Measurements from ENCODE around the gene IQSEC1. TPM values are rescaled to one million over a fixed set of nuclear protein-coding genes. Genes with fewer than 3 reads are reported as not detected.

The IQSEC1 gene
- total RNA-seq, 1 donor from 2014 or later = 34.2 TPM

GRCh38 chr3:12931273-12931905 is 141.8 kb downstream of the IQSEC1 start:
- Mint-ChIP-seq H3K36me3 (ENCODE audit: insufficient read depth) (peaks cover 1% of the 10 kb centered on the region), H3K27me3 (no peaks in the 10 kb centered on the region), H3K4me1 (ENCODE audit: low read depth) (no peaks in the 10 kb centered on the region), H3K27ac (no peak overlapping the region), H3K9me3 (ENCODE audit: low read depth) (no peaks in the 10 kb centered on the region), H3K4me3 (ENCODE audit: low read depth) (no peak overlapping the region)
- TF ChIP-seq CTCF (IDR thresholded peaks at IDR 0.05; ENCODE audit: unreplicated experiment) = no peak
- DNase-seq (ENCODE audit: low spot score, unreplicated experiment) = no peak

GRCh38 chr3:12929801-12930200 is 143.4 kb downstream of the IQSEC1 start:
- H3K4me1 Mint-ChIP-seq (ENCODE audit: low read depth) = no peaks in the 10 kb centered on the region
- H3K36me3 Mint-ChIP-seq (ENCODE audit: insufficient read depth) = peaks cover 1% of the 10 kb centered on the region
- H3K4me3 Mint-ChIP-seq (ENCODE audit: low read depth) = no peak overlapping the region
- DNase-seq (ENCODE audit: low spot score, unreplicated experiment) = no peak
- no peak overlapping the region for H3K27ac Mint-ChIP-seq
- TF ChIP-seq CTCF (IDR thresholded peaks at IDR 0.05; ENCODE audit: unreplicated experiment) = no peak
- no peaks in the 10 kb centered on the region for H3K9me3 Mint-ChIP-seq (ENCODE audit: low read depth)
- H3K27me3 Mint-ChIP-seq = no peaks in the 10 kb centered on the region

- H3K27me3 Mint-ChIP-seq = no peaks in the 10 kb centered on the region
- no peak for TF ChIP-seq CTCF (IDR thresholded peaks at IDR 0.05; ENCODE audit: unreplicated experiment)
- no peak for DNase-seq (ENCODE audit: low spot score, unreplicated experiment)
- H3K9me3 Mint-ChIP-seq (ENCODE audit: low read depth) = no peaks in the 10 kb centered on the region
- no peaks in the 10 kb centered on the region for H3K4me1 Mint-ChIP-seq (ENCODE audit: low read depth)
- H3K27ac Mint-ChIP-seq = no peak overlapping the region
- H3K4me3 Mint-ChIP-seq (ENCODE audit: low read depth) = no peak overlapping the region
- peaks cover 2% of the 10 kb centered on the region for H3K36me3 Mint-ChIP-seq (ENCODE audit: insufficient read depth)
Measured at GRCh38 chr3:12926660-12927059, 146.6 kb downstream of the IQSEC1 start.

GRCh38 chr3:12925648-12926047 is 147.6 kb downstream of the IQSEC1 start:
- TF ChIP-seq CTCF (IDR thresholded peaks at IDR 0.05; ENCODE audit: unreplicated experiment) = no peak
- no peak for DNase-seq (ENCODE audit: low spot score, unreplicated experiment)
- no peak overlapping the region for H3K27ac Mint-ChIP-seq
- no peaks in the 10 kb centered on the region for H3K4me1 Mint-ChIP-seq (ENCODE audit: low read depth)
- no peak overlapping the region for H3K4me3 Mint-ChIP-seq (ENCODE audit: low read depth)
- H3K27me3 Mint-ChIP-seq = no peaks in the 10 kb centered on the region
- H3K36me3 Mint-ChIP-seq (ENCODE audit: insufficient read depth) = peaks cover 2% of the 10 kb centered on the region
- no peaks in the 10 kb centered on the region for H3K9me3 Mint-ChIP-seq (ENCODE audit: low read depth)

GRCh38 chr3:12924437-12924836 is 148.8 kb downstream of the IQSEC1 start:
- DNase-seq (ENCODE audit: low spot score, unreplicated experiment) = no peak
- no peaks in the 10 kb centered on the region for H3K27me3 Mint-ChIP-seq
- no peak overlapping the region for H3K4me3 Mint-ChIP-seq (ENCODE audit: low read depth)
- H3K36me3 Mint-ChIP-seq (ENCODE audit: insufficient read depth) = peaks cover 2% of the 10 kb centered on the region
- no peaks in the 10 kb centered on the region for H3K9me3 Mint-ChIP-seq (ENCODE audit: low read depth)
- no peak for TF ChIP-seq CTCF (IDR thresholded peaks at IDR 0.05; ENCODE audit: unreplicated experiment)
- no peaks in the 10 kb centered on the region for H3K4me1 Mint-ChIP-seq (ENCODE audit: low read depth)
- no peak overlapping the region for H3K27ac Mint-ChIP-seq
